GM20431 (cell line): ENCODE data around the gene IL17REL.

Experiments used
- in situ Hi-C: fragments of 300-500 bp; cut with MseI, MboI; formaldehyde crosslinking; loops from one replicate; pipeline ENCODE4 v1.15.0; 2020; ENCODE audit warnings: low sequenced_read_pairs; ENCODE audit not compliant: unreplicated experiment

The IL17REL gene

GRCh38 chr22:49971232-49972162 is 41.1 kb downstream of the IL17REL start:
- in situ Hi-C loops = no loop called here

DNA sequence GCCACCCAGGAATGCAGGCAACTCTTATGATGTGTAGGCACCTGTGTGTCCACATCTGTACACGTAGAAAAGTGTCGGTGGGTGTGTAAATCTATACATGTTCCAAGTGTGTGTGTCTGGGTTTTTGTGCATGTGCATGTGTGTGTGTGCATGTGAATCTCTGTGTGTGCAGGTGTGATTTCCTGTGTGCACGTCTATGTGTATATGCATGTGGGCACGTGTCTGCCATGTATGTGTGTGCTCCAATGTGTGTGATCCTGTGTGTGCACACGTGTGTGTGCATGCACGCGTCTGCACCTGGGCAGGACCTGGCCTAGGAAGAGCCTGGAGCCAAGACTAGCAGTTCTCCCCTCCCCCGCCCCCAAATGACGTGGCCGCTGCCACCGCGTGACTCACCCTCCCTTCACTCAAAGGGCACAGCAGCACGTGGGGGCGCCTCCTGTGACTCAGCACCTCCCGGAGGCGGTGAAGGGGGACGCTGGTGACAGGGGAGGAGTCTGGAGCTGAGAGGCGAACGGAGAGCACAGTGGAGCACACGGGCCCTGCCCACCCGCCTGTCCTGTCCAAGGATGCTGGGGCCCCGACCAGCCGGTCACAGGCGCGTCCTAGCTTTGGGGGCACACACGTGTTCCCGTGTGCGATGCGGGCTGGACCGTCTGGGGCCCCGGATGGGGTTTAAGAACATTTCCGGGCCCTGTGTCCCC is 41.9 kb downstream of the IL17REL start:
- in situ Hi-C loops = no loop called here

DNA sequence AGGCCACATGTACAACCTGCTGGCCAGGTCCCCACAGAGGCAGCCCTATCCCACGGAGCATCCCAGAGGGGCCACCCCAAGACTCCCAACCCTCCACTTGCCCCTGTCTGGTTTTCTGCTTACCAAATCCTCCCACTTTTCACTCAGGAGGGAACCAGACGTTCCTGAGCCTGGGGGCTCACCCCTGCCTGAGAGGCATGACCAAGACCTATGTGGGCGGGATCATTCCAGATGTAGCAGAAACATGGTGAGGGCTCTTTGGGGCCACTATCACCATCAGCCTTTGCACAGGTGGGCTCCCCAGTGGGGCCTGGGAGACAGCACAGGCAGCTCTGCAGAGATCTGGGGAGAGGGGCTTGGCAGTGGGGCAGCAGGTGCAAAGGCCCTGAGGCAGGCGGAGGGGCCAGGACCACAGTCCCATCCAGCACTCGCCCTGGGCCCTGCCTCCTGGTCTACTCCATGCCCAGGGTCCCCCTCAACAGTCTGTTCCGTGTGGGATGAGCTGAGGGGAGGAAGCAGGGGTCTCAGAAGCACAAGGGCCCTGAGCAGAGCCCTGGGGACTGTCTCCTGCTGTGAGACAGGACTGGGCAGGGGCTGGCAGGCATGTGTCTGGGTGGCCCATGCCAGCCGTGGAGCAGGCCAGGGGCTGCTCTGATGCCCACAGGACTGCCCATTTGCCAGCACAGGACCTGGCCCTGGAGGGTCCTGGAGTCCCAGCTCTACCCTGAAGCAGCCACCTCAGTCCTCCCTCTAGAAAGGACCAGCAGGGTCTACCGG is 42.6 kb downstream of the IL17REL start:
- in situ Hi-C loops = no loop called here

DNA sequence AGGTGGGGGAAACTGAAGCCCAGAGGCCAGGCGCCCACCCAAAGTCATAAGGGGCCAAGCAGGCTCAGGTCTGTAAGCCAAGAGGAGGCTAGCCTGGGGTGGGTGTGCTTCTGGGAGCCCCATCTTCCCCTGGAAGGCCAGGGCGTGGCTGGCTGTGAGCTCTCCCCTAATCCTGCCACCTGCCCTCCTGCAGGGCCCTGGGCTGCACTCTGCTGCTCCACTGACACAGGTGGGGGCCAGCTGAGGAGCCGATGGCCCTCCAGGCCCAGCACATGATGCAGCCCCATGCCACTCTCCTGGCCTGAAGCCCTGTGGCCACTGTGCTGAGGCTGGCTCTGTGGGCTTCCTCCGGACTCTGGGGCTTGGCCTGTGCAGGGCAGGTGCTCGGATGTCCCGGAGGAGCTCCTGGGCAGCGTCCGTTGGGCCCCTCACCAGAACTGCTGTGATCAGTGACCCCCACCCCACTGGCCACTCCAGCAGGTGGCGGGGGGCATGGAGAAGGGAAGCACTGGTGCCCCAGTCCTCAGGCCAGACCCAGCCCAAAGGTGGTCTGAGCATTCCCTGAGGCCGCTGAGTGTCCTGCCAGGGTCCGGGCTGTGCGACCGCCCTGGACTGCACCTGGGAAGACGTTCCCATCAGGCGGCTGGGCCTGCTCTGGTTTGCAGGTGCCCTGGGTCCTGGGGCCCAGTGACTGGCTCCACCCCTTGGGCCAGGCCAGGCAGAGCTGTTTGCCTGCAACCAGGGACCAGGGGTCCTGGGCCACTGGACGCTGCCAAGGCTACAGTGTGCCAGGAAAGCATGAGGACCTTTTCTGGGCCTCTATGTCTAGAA is 43.5 kb downstream of the IL17REL start:
- in situ Hi-C loops = no loop called here

DNA sequence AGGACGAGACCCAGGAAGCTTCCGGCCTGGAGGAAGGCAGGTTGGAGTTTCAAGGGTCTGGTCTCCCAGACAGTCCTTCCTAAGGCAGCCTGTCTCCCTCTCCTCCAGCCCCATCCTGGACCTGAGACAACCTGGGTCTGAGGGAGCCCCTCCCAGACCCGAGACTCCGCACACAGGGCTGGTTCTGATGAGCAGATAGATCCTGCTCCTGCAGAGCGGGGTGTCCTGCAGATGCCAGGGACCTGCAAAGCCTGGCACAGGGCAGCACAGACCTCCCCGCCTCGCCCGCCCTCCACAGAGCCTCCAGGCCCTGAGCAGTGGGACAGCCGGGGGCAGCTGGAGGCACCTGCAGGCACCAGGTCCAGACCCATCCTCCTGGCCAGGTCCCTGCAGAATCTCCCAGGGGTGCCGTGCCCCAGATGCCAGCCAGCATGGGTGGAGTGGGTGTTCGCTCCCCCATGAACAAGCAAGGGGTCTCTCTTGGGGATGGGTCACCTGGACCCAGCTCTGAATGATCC is 44.2 kb downstream of the IL17REL start:
- in situ Hi-C loops = no loop called here

DNA sequence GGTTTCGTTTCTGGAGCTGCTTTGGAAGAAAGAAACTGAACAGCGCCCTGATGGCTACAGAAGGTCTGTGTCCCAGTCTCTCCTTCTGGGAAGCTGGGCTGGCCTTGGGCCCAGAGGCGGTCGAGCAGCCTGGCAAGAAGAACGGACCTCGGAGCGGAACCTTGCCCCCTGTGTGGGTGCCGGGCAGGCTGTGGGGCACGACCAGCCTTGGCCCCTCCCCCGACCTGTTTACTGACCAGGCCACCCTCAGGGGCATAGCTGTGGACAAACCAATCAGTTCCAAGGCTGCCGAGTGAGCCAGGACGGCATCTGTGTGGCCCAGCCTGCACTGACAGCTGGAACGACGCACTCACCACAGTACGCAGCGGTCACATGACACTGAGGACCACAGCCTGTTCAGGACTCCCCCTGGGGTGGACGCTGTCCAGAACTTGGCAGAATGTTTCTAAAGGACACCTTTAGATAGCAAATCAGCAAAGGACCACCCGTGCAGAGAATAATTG is 44.8 kb downstream of the IL17REL start:
- in situ Hi-C loops = no loop called here

DNA sequence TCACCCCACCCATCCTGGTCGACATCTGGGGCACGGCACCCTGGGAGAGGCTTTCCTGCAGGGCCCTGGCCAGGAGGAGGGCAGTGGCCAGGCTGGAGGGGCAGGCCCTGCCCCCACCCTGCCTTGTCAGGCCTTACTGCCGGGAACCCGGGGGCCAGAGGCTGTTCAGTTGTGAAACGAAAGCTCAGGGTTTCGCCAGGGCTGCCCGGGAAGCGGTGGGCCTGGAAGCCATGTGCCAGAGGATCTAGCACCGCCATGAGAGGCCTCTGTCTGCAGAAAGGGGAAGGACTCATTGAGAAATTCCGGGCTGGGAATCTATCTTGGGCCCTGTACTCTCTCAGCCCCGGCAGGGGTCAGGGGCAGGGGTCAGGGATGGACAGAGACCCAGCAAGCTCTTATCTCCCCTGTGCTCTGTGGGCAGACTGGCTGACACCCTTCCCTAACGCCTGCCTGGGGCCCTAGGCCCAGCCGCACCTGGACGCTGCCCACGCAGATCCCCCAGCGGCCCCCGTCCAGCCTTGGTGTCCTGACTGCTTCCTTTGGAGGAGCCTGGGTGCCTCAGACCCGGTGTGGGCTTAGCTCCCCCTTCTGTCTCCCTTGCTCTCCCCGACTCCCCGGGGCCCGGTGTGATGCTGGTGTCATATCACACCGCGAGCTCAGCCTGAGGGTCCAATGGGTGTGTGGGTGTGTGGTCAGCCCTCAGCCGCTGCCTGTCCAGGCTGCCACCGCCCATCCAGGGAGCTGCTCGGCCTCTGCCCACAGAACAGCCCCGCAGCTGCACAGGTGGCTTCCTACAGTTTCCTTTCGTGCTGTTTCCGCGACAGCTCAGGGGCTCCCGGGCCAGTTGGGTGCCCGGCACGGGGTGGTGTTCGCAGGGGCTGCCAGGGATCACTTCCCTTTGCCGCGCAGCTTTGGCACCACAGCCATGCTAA is 45.5 kb downstream of the IL17REL start:
- in situ Hi-C loops = no loop called here

DNA sequence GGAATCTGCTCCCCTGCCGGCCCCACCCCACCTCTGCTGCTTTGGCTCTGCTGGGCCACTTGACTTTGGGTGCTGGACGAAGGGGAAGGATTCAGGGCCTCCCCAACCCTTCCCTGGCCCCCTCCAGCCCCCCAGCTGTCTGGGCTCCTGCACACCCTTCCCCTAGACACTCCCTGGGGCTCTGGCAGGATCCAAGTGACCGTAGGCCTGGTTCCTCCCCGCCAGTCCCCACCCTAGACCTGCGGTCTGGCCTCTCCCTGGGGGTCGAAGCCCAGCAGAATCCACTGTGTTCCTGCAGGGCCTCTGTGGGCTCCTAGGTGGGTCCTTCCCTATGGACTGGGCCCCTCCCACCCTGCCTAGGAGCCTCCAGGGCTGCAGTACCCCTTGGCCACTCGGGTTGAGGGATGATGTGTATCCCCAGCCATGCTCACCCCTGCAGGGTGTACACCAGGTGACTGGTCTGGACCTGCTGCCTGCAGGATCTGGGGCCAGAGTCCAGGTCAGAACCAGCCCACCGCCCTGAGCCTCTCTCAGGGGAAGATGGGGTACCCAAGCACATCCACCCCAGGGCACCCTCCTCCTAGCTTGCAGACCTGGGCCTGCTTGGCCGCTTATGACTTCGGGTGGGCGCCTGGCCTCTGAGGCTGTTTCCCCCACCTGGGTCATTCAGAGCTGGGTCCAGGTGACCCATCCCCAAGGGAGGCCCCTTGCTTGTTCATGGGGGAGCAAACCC is 46.4 kb downstream of the IL17REL start:
- in situ Hi-C loops = no loop called here

DNA sequence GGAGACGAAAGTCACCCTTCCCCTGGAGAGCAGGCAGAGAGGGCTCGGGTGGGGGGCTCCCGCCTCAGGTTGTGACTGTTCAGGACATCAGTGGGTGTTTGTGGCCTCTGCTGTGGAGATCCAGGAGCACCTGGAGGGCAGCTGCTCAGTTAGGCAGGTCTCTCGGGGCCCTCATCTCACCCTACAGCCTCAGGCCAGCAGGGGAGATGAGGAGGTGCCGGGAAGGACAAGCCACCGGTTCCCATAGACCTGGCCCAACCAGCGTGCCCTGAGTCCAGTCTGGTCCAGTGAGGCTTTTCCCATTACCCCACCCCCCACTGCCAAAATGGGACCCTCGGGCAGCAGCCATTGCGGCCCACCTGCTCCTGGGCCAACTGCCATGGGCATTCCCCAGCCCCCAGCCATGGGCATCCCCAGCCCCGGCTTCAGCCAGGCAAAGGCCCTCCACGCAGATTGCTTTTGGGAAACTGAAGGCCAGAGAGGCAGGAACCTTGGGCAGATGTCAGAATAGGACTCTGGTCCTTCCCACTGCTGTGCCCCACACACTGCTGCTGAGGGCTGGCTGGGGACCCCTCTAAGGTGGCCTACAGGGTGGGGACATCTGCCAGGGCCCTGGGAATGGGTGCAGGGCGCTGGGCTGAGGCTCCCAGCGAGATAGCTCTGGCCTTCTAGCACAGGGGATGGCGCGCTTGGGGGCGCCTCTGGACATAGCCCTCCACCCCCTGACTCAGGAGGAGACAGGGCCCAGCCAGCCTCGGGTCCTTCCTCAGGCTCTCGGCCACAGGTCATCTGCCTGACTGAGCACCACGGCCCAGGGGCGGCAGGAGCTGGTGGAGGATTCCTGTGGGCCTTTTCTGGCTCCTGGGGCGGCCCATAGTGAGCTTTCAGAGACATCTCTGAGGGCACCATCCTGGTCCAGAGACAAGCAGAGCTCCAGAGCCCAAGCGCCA is 47.2 kb downstream of the IL17REL start:
- in situ Hi-C loops = no loop called here

- in situ Hi-C loops = no loop called here
Observed at GRCh38 chr22:49964136-49965090, 48.2 kb downstream of the IL17REL start.

- in situ Hi-C loops = no loop called here
Observed at GRCh38 chr22:49963647-49964026, 48.9 kb downstream of the IL17REL start.

GRCh38 chr22:49962751-49963646 is 49.6 kb downstream of the IL17REL start:
- in situ Hi-C loops = no loop called here

DNA sequence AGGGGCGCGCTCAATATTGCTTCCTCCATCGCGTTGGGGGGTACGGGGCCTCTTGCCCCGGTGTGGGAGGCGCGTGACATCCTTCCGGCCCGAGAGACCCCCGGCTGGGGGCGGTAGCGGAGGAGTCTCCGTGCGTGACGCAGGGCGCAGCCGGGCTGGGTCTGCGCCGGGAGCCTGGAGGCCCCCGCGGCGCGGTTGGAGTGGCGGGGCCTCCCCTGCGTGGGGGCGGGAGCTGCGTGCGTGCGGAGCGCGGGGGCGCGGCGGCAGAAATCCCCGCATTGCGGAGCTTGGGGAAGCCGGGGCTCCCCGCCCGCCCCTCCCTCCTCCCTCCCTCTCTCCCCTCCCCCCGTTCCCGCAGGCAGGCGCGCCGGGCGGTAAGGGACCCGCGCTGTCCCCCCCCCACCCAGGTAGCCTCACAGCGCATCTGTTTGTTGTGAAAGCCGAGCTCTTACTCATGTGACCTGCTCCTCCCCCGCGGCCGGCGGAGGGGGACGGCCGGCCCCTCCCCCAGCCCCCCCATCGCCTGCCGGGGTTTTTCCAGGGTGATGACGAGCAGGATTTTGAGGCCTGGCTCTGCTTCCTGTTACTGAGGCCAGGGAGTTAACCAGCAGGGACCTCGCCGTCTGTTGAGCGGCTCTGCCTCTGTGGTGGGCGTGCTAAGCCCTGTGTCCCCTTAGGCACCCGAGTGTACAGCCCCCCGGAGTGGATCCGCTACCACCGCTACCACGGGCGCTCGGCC is 50.4 kb downstream of the IL17REL start:
- in situ Hi-C loops = no loop called here

- in situ Hi-C loops = no loop called here
Observed at GRCh38 chr22:49961601-49962011, 51.0 kb downstream of the IL17REL start.
